Measurements from ENCODE around the gene RARG. TPM values are rescaled to one million over a fixed set of nuclear protein-coding genes. Genes with fewer than 3 reads are reported as not detected.

RARG gene
- total RNA-seq, 1 donor from 2014 or later = 21.2 TPM

- peak; percentile 91 for DNase-seq (ENCODE audit: low spot score)
- intact Hi-C loops (cut with DNase I) = loop anchor here (2.0 to 5.0 kb wide), 2 partner anchors 31 to 36 kb away; no protein-coding TSS in a partner anchor
These were observed 19.7 kb upstream of the RARG start for GRCh38 chr12:53251477-53252348.

- intact Hi-C loops (cut with DNase I) = no loop called here
- no peak for DNase-seq (ENCODE audit: low spot score)
These were observed 13.3 kb upstream of the RARG start for GRCh38 chr12:53245286-53245685.

GRCh38 chr12:53244337-53244736 lies 12.3 kb upstream of the RARG start:
- DNase-seq (ENCODE audit: low spot score) = no peak
- intact Hi-C loops (cut with DNase I) = no loop called here

- intact Hi-C loops (cut with DNase I) = no loop called here
These were observed 9.8 kb upstream of the RARG start for GRCh38 chr12:53241623-53242412.

GRCh38 chr12:53239643-53240258 lies 7.7 kb upstream of the RARG start:
- DNase-seq (ENCODE audit: low spot score) = no peak
- intact Hi-C loops (cut with DNase I) = no loop called here

More at GRCh38 chr12:53241623-53242412, 9.8 kb upstream of the RARG start:
- no peak for DNase-seq (ENCODE audit: low spot score)

- no peak for DNase-seq (ENCODE audit: low spot score)
- intact Hi-C loops (cut with DNase I) = no loop called here
These were observed 4.6 kb upstream of the RARG start for GRCh38 chr12:53236443-53237111.

- DNase-seq (ENCODE audit: low spot score) = no peak
- intact Hi-C loops (cut with DNase I) = no loop called here
These were observed 3.9 kb upstream of the RARG start for GRCh38 chr12:53235742-53236442.

GRCh38 chr12:53235164-53235563 lies 3.2 kb upstream of the RARG start:
- no peak for DNase-seq (ENCODE audit: low spot score)
- intact Hi-C loops (cut with DNase I) = no loop called here

- intact Hi-C loops (cut with DNase I) = no loop called here
- no peak for DNase-seq (ENCODE audit: low spot score)
These were observed 2.4 kb upstream of the RARG start for GRCh38 chr12:53234271-53234914.

GRCh38 chr12:53233671-53234121 lies 1.7 kb upstream of the RARG start:
- no peak for DNase-seq (ENCODE audit: low spot score)
- intact Hi-C loops (cut with DNase I) = no loop called here

- no peak for DNase-seq (ENCODE audit: low spot score)
These were observed 845 bp upstream of the RARG start for GRCh38 chr12:53232646-53233461.

GRCh38 chr12:53231671-53231920 lies 413 bp downstream of the RARG start:
- no peak for DNase-seq (ENCODE audit: low spot score)
- intact Hi-C loops (cut with DNase I) = no loop called here

More at GRCh38 chr12:53232646-53233461, 845 bp upstream of the RARG start:
- intact Hi-C loops (cut with DNase I) = no loop called here

- intact Hi-C loops (cut with DNase I) = no loop called here
- DNase-seq (ENCODE audit: low spot score) = no peak
These were observed 1.7 kb downstream of the RARG start for GRCh38 chr12:53230108-53230845.

- intact Hi-C loops (cut with DNase I) = no loop called here
- no peak for DNase-seq (ENCODE audit: low spot score)
These were observed 2.6 kb downstream of the RARG start for GRCh38 chr12:53229454-53229853.

- no peak for DNase-seq (ENCODE audit: low spot score)
- intact Hi-C loops (cut with DNase I) = no loop called here
These were observed 4.2 kb downstream of the RARG start for GRCh38 chr12:53227836-53228235.

- no peak for DNase-seq (ENCODE audit: low spot score)
- intact Hi-C loops (cut with DNase I) = no loop called here
These were observed 4.7 kb downstream of the RARG start for GRCh38 chr12:53227341-53227740.

GRCh38 chr12:53226815-53227214 lies 5.2 kb downstream of the RARG start:
- DNase-seq (ENCODE audit: low spot score) = no peak
- intact Hi-C loops (cut with DNase I) = no loop called here
